ENCODE results near the gene NELL1.

- no peak for TF ChIP-seq CTCF (IDR thresholded peaks at IDR 0.05)
- TF ChIP-seq POLR2A (IDR thresholded peaks at IDR 0.05): no peak
Observed at GRCh38 chr11:20715464-20715863, 46.1 kb downstream of the NELL1 start.
